SK-N-SH treated with all-trans-retinoic acid at 6 μM for 48 hours (cell line): ENCODE results near the gene HTT.

Experiments
- GLIS3 ChIP-seq: fragments of 250-450 bp; sonication (Bioruptor Pico); IDR thresholded peaks from 2 replicates; pipeline ENCODE4 v1.5.0; 2020; ENCODE audit warnings: mild to moderate bottlenecking, moderate library complexity
- RARB ChIP-seq: fragments of 250-450 bp; sonication (Bioruptor Pico); IDR thresholded peaks from 2 replicates; pipeline ENCODE4 v1.8.0; 2021; ENCODE audit warnings: mild to moderate bottlenecking, moderate library complexity
- ZC3H10 ChIP-seq: fragments of 250-450 bp; sonication (Bioruptor Pico); IDR thresholded peaks from 2 replicates; pipeline ENCODE4 v1.5.1; 2021; ENCODE audit warnings: mild to moderate bottlenecking, moderate library complexity
- ZFP3 ChIP-seq: fragments of 250-450 bp; sonication (Bioruptor Pico); IDR thresholded peaks from 2 replicates; pipeline ENCODE4 v1.5.0; 2020; ENCODE audit warnings: mild to moderate bottlenecking, moderate library complexity
- ZFP30 ChIP-seq: fragments of 450-650 bp; formaldehyde crosslinking; IDR thresholded peaks from 2 replicates; pipeline ENCODE4 v1.5.0; 2022; ENCODE audit warnings: mild to moderate bottlenecking, moderate library complexity
- ZNF565 ChIP-seq: fragments of 450-650 bp; formaldehyde crosslinking; conservative IDR thresholded peaks from 2 replicates; pipeline ENCODE4 v1.5.0; 2020; ENCODE audit warnings: low read depth, mild to moderate bottlenecking, moderate library complexity

- TF ChIP-seq ZFP3 (CRISPR knock-in tag) (no peak), GLIS3 (no peak), ZC3H10 (no peak), ZNF565 (no peak), RARB (CRISPR knock-in tag) (no peak), ZFP30 (CRISPR knock-in tag) (no peak)
Measured at GRCh38 chr4:3251691-3252479, 177.4 kb downstream of the HTT start.
